Tongue (tissue), 2 donors: ENCODE measurements around the gene GTF3C2. TPM values are rescaled to one million over a fixed set of nuclear protein-coding genes. Genes with fewer than 3 reads are reported as not detected.
A peak's percentile ranks its signal among the peaks of the same experiment; 100 is the strongest.
"Not testable (repeated sequence)": the region's sequence is repeated elsewhere in the genome, so short reads cannot be mapped to it uniquely, and the experiment has no call there.

Experiments used
- DNase-seq: peaks from one replicate; pipeline ENCODE4 v3.0.0-alpha.2; 2015
- total RNA-seq: library from RNA; depleted of rRNA; stranded (reverse); fragments of >200 nt; gene quantifications from one replicate; pipeline ENCODE4 v1.2.3, GENCODE V29; 2014

Gene GTF3C2
- total RNA-seq, 1 donor from 2014 or later, result 30.3 TPM

DNA sequence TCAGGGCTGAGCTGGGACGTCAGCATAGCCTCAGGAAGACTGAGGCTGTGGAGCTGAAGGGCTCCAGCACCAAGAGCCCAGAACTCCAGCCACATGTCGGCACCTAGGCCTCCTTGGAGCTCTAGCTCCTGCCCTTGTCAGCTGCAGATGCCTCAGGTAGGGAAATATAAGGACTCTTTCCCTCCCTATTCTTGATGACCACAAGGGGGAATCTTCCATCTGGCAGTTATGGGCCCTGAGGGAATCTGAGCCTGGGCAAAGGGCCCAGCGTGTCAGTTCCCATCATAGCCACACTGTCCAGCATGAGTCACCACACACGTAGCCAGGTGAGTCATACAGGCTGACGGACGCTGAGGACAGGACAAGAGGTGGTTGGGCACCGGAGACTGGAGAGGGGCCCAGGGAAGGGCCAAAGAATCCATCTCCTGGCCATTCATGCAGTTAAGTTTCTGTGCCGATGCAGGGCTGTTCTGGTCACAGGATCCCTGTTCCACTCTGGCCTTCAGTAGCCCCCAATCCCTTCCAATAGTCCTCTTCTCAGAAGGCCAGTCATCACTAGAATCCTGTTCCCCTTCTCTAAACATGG, 35.5 kb downstream of the GTF3C2 start:
- no peak for DNase-seq

DNA sequence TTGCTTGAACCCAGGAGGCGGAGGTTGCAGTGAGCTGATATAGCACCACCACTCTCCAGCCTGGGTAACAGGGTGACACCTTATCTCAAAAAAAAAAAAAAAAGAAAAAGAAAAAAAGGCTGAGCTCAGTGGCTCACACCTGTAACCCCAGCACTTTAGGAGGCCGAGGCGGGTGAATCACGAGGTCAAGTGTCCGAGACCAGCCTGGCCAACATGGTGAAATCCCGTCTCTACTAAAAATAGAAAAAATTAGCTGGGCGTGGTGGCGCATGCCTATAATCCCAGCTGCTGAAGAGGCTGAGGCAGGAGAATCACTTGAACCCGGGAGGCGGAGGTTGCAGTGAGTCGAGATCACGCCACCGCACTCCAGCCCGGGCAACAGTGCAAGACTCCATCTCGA, 36.7 kb downstream of the GTF3C2 start:
- DNase-seq, result not testable (repeated sequence)

DNA sequence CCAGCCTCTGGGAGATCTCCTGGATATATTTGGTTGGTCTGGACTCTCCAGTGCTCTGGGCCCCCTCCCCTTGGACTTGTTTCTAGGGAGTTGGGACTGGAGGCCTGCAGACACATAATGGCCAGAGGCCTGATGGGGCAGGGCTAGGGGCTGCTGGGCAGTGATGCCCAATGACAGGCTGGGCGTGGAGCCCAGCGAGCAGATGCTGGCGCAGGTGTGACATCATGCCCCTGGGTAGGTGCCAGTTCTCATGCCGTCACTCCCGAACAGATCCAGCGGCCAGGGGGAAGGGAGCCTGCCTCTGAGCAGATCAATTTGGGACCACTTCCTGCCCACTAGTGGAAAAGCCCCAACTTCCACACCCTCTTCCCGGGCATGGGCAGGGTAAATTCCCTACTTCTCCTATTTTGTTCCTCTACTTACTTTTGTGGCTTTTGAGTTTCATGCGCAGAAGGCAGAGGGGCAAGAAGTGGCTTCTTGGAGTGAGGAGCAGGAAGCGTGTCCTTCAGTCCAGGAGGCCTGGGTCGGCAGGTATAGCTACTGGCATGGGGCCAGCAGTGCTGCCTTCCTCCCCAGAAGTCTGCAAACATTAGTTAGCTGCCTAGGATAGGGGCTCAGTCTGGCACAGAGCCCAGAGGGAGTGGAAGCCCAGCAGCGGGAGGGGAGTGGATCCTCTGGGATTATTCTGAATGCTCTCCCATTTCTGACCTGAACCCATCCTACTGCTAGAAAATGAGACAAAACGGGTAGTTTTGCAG, 39.7 kb downstream of the GTF3C2 start:
- no peak for DNase-seq

DNA sequence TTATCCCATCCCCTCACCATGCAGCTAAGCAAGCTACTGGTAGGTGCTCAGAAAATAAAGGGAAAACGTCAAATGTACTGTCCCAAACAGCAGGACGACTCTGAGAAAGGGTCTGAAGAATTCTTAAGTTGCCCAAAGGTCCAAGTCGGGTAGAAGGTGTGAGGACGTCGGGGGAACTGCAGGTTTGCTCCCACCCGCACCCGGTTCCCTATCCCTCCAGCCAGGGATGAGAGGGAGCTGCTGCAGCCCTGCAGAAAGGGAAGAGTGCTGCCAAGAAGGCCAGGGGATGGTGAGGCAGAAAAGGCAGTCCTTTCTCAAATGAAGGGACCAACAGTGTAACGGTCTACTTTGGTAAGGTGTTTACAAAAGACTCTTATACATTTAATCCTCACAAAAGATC, 41.4 kb downstream of the GTF3C2 start:
- no peak for DNase-seq

DNA sequence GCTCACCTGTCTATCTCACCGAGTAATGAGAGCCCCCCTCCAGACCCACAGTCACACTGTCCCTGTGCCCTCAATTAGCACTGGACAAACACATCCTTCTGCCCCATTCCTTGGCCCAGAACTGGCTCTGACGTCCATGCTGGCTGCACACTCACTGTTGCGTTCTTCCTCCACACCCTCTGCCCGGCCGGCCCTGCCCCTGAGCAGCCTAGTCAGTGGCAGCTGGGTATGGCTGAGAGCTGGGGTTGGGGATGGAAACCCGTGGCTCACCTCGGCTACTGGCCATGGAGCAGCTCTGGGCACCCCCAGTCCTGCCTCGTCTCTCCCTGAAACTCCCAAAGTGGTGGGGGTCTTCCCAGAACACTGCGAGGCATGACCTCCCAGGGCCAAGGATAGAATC, 41.9 kb downstream of the GTF3C2 start:
- no peak for DNase-seq

DNA sequence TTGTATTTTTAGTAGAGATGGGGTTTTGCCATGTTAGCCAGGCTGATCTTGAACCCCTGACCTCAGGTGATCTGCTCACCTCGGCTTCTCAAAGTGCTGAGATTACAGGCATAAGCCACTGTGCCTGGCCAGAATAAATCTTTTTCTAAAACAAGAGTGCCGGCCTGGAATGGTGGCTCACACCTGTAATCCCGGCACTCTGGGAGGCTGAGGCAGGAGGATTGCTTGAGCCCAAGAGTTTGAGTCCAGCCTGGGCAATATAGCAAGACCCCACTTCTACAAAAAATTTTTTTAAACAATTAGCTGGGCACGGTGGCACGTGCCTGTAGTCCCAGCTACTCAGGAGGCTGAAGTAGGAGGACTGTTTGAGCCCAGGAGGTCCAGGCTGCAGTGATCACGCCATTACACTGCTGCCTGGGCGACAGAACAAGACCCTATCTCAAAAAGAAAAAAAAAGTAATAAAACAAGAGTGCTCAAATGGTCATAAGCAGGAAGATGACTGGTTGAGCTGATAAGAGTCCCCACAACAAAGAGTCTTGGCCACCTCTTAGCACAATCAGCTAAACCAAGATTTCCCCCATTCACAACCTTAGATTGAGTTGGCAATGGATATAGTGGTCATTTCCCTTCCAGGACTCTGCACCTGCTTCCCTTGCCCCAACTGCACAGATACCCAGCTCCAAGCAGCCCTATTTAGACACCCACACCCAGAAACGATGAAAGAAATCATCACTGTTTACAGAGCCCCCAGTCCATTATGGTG, 42.5 kb downstream of the GTF3C2 start:
- no peak for DNase-seq

DNA sequence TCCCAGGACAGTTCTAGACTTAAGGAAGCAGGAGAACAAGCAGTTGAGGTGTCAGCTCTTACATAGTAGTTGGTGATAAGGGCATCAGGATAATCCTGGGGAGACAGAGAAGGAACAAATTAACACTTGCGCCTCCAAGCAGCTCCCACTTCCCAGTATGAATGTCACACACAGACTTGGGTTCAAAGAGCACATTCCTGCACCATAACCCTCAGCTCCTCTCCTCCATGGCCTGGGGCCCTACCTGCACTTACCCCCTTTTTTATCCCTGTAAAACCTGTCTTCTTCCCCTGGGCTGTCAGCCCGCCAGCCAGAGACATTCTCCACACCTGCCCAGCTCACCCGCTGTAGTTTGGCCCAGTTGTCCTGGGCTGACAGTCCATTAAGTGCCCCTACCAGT, 44.4 kb downstream of the GTF3C2 start:
- no peak for DNase-seq

DNA sequence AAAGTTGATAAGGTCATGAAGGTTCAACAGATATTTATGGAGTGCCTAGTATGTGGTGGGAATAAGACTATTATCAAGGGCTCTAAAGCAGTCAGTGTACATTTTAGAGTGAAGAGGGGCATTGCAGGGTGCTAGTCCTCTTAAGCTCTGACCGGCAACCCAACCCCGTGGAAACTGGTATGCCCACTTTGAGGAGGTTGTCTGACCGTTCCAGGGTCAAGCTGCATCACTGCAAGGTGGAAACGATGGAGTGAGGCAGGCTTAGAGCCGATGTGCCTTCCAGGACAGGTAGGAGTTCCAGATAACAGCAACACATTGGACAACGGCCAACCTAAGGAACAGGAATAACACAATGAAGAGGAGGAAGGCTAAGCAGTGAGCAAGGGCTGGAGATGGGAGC, 46.9 kb downstream of the GTF3C2 start:
- DNase-seq, result no peak

DNA sequence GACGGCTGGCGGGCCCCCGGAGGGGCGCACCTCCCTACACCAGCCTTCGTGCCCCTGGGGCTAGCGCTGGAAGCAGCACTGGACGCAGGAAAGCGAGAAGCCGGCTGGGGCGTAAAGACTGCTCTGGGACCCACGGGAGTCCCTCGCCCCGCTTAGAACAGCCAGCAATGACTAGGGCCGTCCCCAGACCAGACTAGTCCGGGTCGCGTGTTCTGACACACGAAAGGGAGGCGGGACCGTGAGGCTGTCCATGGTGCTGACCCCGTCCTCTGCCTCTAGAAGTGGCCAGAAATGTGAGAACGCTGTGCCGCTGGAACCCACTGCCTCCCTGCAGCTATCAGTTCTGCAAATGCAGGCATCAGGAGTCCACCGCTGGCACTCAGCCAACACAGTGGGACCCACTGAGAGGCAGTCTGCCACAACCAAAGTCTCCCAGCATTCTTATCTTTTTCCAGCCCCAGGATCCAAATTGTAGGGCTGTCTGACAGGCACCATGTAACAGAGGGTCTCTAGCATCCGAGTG, 48.1 kb downstream of the GTF3C2 start, which contains the start of gene UCN:
Gene UCN (minus strand): TSS at position 87 of the 523 bp plus-strand sequence. CDS start 550 bp downstream, outside the sequence.
- DNase-seq, result peak; percentile 77

DNA sequence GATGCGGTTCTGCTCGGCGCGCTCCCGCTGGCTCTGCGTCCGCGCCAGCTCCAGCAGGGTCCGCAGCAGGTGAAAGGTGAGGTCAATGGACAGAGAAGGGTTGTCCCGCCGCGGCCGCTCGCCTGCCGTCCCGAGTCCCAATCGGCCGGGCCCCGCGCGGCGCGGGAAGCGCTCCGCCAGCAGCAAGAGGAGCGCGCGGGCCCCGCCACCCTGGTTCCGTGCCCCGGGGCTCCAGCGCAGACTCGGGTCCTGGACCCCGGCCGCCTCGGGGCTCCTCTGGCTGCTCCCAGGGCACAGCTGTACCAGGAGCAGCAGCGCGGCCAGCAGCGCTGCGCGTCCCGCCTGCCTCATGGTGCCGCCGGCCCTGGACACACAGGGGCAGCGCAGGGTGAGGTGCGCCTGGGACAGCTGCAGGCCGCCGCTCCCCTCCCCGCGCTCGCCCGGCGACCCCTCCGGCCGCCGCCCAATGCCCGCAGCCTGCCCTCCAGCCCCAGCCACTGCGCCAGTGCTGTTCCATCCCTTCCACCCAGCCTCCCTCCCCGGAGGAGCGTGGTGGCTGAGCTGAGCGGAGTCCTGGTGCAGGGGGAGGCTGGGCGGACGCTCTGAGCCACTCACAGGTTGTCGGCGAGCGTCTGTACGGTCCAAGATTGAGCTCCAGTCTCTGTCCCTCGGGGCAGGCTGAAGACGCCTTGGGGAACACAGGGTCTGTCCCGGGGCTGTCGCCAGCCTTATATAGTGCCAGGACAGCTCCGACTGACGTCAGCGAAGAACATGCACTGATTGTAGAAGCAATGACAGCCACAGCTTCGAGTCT, 48.8 kb downstream of the GTF3C2 start:
- no peak for DNase-seq

DNA sequence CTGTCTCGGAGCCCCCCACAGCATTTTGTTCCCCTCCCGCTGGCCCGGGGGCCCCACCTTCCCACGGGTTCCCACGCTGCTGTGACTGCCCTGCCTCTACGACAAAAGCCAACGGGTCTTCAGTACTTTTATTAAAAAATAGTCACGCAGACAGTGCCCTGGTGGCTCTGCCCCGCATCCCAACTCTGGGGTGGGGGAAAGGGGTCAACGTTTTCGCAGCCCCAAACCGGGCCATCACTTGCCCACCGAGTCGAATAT, 49.3 kb downstream of the GTF3C2 start:
- no peak for DNase-seq

DNA sequence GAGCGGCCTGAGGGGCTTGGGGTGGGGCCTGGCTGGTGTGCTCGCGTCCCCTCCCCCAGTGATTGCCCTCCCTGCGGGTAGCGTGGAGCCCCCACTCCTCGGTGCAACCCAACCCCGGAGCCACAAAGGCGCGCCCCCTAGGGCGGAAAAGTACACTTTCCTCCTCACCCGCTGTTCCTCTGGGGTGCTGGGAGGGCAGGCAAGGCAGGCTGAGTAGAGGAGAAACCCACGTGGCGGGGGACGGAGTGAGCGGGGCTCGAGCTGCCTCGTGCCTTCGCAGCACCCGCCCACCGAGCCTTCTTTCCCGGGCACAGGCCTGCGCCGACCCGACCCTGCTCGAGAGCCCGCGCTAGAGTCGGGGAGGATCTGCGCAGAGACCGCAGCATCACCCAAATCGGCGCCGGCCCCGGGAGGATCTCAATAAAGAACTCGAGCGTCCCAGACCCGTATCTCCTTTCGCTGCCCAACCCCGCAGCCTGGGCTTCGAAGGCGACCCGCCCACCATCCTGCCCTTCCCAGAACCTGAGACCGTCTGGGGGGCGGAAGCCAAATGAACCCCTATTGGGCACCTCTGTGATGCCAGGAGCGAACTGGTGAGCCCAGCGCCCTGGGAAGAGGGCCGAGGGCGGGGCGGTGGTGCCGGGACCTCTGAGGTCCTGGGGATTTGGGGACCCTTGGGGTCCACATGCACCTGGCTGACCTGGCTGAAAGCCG, 49.8 kb downstream of the GTF3C2 start:
- no peak for DNase-seq

DNA sequence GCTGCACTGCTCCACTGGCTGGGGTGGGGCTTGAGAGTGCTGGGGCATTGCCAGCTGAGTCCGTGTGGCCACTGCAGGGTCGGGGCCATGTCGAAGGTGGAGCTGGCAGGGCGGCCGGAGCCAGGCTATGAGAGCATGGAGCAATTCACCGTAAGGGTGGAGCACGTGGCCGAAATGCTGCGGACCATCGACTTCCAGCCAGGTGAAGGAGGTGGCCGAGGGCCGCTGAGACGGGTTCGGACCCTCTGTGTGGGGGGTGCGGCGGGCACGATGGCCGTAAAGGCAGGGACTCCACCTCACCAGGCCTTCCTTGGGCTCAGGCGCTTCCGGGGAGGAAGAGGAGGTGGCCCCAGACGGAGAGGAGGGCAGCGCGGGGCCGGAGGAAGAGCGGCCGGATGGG, 50.4 kb downstream of the GTF3C2 start:
- no peak for DNase-seq

DNA sequence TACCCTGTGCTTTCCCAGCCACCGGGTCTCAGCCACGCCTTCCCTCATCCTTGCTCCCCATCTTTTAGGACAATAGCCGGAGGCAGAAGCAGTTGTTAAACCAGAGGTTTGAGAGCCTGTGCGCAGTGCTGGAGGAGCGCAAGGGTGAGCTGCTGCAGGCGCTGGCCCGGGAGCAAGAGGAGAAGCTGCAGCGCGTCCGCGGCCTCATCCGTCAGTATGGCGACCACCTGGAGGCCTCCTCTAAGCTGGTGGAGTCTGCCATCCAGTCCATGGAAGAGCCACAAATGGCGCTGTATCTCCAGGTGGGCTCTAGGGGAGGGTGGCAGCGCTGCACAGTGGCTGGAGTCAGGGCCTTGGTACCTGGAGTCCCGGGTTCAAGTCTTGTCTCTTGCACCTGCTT, 51.0 kb downstream of the GTF3C2 start:
- no peak for DNase-seq

DNA sequence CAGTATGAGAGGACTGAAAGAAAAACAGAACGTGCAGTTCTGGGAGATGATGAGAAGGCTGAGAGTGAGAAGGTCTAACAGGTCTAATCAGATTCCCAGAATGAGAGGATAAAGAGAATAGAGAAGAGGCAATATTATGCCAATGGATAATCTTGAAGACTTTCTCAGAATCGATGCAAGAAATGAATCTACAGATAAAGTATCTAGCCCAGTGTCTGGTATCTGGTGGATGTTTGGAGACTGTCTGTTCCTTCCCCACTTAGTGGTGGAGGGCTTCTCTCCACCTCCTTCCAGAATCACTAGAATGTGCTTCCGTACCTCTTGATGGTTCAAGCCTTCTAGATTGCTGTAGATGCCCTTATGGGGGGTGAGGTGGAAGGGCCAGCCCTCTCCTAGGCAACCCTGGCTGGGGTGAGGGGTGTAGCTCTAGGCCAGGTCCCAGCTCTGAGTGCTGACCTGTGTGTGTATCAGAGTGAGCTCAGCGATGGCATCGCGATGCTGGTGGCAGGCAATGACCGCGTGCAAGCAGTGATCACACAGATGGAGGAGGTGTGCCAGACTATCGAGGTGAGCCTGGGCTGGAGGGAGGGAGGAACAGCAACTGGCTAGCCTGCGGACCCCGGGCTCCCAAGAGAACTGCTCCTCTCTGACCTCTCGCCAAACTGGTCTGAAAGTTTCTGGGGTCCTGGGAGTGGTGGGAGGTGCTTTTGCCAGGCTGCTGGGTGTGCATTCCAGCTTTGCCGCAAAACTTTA, 51.9 kb downstream of the GTF3C2 start:
- DNase-seq, result no peak

DNA sequence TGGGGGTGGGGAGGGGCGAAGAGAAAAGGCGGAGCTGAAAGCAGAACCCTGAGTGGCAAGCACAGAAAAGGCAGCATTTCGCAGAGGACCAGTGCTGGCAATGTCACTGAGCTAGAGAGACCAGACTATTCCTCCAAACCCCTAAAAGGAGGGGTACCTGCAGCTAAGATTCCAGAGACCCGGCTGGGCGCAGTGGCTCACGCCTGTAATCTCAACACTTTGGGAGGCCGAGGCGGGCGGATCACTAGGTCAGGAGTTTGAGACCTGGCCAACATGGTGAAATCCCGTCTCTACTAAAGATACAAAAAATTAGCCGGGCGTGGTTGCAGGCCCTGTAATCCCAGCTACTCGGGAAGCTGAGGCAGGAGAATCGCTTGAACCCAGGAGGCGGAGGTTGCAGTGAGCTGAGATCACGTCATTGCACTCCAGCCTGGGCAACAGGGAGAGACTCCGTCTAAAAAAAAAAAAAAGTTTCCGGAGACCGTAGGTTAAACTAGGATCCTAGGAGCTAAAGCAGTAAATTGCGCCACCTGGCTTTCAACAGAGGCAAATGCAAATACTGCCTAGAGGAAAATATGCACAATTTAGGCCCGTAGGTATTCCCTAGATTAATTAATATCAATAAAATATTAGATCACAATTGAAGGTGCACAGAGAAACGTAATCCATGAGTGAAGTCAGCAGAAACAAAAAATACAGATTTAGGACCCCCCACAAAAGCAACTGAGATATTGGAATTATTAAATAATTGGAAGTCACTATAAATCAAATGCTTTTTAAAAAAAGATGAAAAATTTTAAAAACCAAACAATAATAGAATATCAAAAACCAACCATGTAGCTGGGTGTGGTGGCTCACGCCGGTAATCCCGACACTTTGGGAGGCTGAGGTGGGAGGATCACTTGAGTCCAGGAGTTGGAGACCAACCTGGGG, 53.2 kb downstream of the GTF3C2 start:
- DNase-seq, result peak; percentile 66

DNA sequence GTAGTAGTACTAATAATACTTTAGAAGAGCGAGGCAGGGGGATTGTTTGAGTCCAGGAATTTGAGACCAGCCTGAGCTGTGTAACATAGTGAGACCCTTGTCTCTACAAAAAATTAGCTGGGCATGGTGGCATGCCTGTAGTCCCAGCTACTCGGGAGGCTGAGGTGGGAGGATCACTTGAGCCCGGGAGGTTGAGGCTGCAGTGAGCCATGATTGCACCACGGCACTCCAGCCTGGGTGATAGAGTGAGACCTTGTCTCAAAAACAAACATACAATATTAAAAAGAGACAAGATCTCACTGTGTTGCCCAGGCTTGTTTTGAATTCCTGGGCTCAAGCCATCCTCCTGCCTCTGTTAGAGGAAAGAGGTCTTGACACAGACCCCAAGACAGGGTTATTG, 56.0 kb downstream of the GTF3C2 start:
- not testable (repeated sequence) for DNase-seq

DNA sequence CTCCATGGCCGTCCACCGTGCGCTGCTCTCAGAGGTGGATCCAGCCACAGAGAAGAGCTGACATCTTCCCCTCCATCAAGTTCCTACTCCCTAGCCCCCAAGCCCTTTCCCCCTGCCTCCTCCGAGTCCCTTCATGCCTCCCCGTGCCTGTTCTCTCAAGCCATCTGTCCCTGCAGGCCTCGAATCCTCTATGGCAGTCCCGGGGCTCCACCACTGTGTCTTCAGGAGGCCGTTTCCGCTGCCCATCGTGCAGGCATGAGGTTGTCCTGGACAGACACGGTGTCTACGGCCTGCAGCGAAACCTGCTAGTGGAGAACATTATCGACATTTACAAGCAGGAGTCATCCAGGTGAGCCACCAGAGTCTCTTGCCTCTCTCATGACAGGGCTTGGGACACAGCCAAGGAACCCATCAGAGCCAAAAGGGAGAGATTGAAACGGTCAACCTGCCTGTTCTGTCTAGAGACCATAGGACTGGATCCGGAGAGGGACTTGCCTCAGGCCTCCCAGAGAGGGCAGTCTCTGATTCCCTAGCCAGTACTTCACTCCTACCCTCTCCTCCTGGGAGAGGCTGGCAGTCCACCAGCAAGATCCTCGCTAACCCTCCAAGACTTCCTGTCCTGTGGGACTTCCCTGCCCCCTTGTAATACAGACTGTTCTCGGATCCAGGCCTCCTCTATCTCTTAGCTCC, 58.0 kb downstream of the GTF3C2 start:
- no peak for DNase-seq

DNA sequence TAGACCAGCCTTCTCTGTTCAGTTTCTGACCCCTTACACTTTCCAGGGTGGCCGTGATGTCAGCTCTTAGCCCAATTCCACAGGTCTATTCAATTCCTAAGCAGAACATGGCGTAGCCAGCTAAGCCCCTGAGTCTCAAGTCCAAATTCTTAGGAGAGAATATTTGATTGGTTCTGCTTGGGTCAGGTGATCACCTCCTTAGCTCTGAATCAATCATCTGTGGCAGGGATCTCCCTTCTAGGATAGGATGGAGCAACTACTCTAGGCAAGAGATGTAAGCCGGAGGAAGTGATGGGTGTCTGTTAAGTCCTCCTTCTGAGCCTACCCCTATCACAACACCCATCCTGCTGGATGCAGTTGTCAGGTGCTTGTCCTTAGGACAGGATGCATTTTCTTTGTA, 59.4 kb downstream of the GTF3C2 start:
- no peak for DNase-seq
